ENCODE results near the gene NUDT14.

NUDT14 gene

DNA sequence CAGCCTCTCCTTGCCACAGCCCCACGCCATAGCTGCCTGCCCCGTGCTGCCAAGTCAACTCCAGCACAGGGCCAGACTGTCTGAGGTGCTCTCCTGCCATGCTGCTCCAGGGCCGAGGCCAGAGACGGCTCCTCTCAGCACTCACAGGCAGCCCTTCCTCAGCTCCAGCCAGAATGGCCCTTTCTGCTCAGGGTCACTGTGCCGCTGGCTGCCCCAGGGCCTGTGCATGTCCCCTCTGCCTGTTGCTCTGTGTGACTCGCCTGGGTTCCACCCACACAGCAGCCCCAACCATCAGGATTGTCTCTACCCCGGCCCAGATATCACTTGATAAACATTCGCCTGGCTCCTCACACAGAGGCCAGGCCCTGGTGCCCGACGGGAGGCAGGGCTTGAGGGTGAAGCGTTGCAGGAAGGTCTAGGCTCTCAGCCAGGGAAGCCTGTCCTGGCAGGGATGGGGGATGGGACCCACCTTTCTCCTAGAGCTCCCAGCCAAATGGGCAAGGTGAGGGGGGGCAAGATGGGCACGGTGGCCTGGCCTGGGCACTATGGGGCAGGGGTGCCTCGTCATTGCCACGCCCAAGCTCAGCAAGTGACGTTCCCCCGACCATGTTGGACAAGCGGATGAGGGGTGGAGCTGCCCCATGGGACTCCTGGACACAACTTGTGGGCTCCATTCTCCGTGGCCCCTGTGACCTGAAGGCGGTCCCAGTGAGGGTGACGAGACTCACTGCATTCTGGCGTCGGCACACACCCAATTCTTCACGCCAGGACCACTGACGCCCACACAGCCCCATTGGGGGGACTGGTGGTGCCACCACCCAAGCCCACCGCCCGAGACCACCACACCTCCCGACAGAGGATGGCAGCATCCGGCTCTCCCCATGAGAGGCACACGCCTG, 39.8 kb upstream of the NUDT14 start:
- no peak for DNase-seq
- no peak for TF ChIP-seq EZH2 (IDR thresholded peaks at IDR 0.05; ENCODE audit: borderline replicate concordance, low read depth, low read length, severe bottlenecking)
- TF ChIP-seq, protein P1, sequence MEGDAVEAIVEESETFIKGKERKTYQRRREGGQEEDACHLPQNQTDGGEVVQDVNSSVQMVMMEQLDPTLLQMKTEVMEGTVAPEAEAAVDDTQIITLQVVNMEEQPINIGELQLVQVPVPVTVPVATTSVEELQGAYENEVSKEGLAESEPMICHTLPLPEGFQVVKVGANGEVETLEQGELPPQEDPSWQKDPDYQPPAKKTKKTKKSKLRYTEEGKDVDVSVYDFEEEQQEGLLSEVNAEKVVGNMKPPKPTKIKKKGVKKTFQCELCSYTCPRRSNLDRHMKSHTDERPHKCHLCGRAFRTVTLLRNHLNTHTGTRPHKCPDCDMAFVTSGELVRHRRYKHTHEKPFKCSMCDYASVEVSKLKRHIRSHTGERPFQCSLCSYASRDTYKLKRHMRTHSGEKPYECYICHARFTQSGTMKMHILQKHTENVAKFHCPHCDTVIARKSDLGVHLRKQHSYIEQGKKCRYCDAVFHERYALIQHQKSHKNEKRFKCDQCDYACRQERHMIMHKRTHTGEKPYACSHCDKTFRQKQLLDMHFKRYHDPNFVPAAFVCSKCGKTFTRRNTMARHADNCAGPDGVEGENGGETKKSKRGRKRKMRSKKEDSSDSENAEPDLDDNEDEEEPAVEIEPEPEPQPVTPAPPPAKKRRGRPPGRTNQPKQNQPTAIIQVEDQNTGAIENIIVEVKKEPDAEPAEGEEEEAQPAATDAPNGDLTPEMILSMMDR (IDR thresholded peaks at IDR 0.05; ENCODE audit: borderline replicate concordance, extremely low read depth, low read length, poor library complexity, severe bottlenecking): no peak
- Histone ChIP-seq H3K36me3 (ENCODE audit: insufficient read depth, low read length) (peaks cover 91% of the 10 kb centered on the region), H3K27ac (ENCODE audit: low read length) (no peak overlapping the region), H3K4me1 (ENCODE audit: insufficient read depth, low read length) (no peaks in the 10 kb centered on the region), H3K27me3 (ENCODE audit: insufficient read depth, low read length, poor library complexity) (no peaks in the 10 kb centered on the region), H3K79me2 (ENCODE audit: insufficient read depth, low read length) (no peaks in the 10 kb centered on the region), H3K9ac (ENCODE audit: low read depth, low read length) (no peak overlapping the region), H3K4me3 (ENCODE audit: low read depth in 1 of 2, low read length in 2 of 2) (no peak overlapping the region), H3K9me3 (ENCODE audit: insufficient read depth, low read length, severe bottlenecking) (no peaks in the 10 kb centered on the region), H4K20me1 (ENCODE audit: insufficient read depth, low read length) (peaks cover 15% of the 10 kb centered on the region), H2AFZ (ENCODE audit: low read depth, low read length) (no peak overlapping the region), H3K4me2 (ENCODE audit: insufficient read depth, low read length) (no peak overlapping the region)
- no peak for ATAC-seq (ENCODE audit: insufficient read depth, low read depth)

DNA sequence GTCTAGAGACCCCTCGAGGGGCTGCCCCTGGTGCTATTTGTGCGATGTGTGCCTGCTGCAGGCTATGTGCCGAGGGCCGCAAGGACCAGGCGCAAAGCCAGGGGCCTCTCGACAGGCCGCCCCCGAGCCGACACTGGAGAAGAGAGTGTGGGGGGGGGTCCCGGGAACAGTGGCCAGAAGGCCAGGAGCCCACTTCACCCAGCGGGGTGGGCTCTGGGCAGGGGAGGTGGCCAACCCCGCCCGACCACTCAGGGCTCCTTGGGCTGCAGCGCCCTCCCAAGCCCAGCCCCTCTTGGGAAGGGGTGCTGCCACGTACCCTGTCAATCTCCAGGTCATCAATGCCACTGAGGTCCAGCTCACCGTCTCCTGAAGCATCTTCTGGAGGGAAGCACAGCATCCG, 38.6 kb upstream of the NUDT14 start:
- H3K27me3 ChIP-seq (ENCODE audit: insufficient read depth, low read length, poor library complexity): no peaks in the 10 kb centered on the region
- no peaks in the 10 kb centered on the region for H3K79me2 ChIP-seq (ENCODE audit: insufficient read depth, low read length)
- H3K27ac ChIP-seq (ENCODE audit: low read length): no peak overlapping the region
- no peaks in the 10 kb centered on the region for H3K9me3 ChIP-seq (ENCODE audit: insufficient read depth, low read length, severe bottlenecking)
- peaks cover 90% of the 10 kb centered on the region for H3K36me3 ChIP-seq (ENCODE audit: insufficient read depth, low read length)
- no peak for DNase-seq
- H3K4me2 ChIP-seq (ENCODE audit: insufficient read depth, low read length): no peak overlapping the region
- H2AFZ ChIP-seq (ENCODE audit: low read depth, low read length): no peak overlapping the region
- no peak for ATAC-seq (ENCODE audit: insufficient read depth, low read depth)
- no peak overlapping the region for H3K9ac ChIP-seq (ENCODE audit: low read depth, low read length)
- TF ChIP-seq, protein P1 (IDR thresholded peaks at IDR 0.05; ENCODE audit: borderline replicate concordance, extremely low read depth, low read length, poor library complexity, severe bottlenecking): no peak
- TF ChIP-seq EZH2 (IDR thresholded peaks at IDR 0.05; ENCODE audit: borderline replicate concordance, low read depth, low read length, severe bottlenecking): no peak
- H3K4me3 ChIP-seq (ENCODE audit: low read depth in 1 of 2, low read length in 2 of 2): no peak overlapping the region
- no peaks in the 10 kb centered on the region for H3K4me1 ChIP-seq (ENCODE audit: insufficient read depth, low read length)
- peaks cover 23% of the 10 kb centered on the region for H4K20me1 ChIP-seq (ENCODE audit: insufficient read depth, low read length)

GRCh38 chr14:105219043-105219612, 38.0 kb upstream of the NUDT14 start:
- Histone ChIP-seq H4K20me1 (ENCODE audit: insufficient read depth, low read length) (peaks cover 27% of the 10 kb centered on the region), H3K4me1 (ENCODE audit: insufficient read depth, low read length) (no peaks in the 10 kb centered on the region), H3K27ac (ENCODE audit: low read length) (no peak overlapping the region), H3K27me3 (ENCODE audit: insufficient read depth, low read length, poor library complexity) (no peaks in the 10 kb centered on the region), H3K4me3 (ENCODE audit: low read depth in 1 of 2, low read length in 2 of 2) (no peak overlapping the region), H3K79me2 (ENCODE audit: insufficient read depth, low read length) (no peaks in the 10 kb centered on the region), H3K9me3 (ENCODE audit: insufficient read depth, low read length, severe bottlenecking) (no peaks in the 10 kb centered on the region), H3K36me3 (ENCODE audit: insufficient read depth, low read length) (peaks cover 90% of the 10 kb centered on the region), H2AFZ (ENCODE audit: low read depth, low read length) (no peak overlapping the region), H3K9ac (ENCODE audit: low read depth, low read length) (no peak overlapping the region), H3K4me2 (ENCODE audit: insufficient read depth, low read length) (no peak overlapping the region)
- ATAC-seq (ENCODE audit: insufficient read depth, low read depth) (no peak), DNase-seq (no peak)
- TF ChIP-seq EZH2 (IDR thresholded peaks at IDR 0.05; ENCODE audit: borderline replicate concordance, low read depth, low read length, severe bottlenecking): no peak
- TF ChIP-seq, protein P1 (IDR thresholded peaks at IDR 0.05; ENCODE audit: borderline replicate concordance, extremely low read depth, low read length, poor library complexity, severe bottlenecking): no peak
